MCF 10A (cell line): Measurements from ENCODE around the gene G3BP1. TPM values are rescaled to one million over a fixed set of nuclear protein-coding genes. Genes with fewer than 3 reads are reported as not detected.

ENCODE experiments used
- BruUV-seq: library from RNA; stranded (reverse); fragments of 400-500 nt; replicated peaks from 2 replicates; lab custom pipeline; 2021; lab: Mats Ljungman, UMichigan
- CTCF ChIA-PET: fragments of 300-600 bp; sonication (Branson Sonifier 250); formaldehyde crosslinking; extraction: SDS; loops from one replicate; lab custom pipeline; 2021; ENCODE audit warnings: antibody characterized with exemption, inconsistent platforms; lab: Yijun Ruan, JAX
- POLR2A ChIA-PET: fragments of 300-600, 350-650 bp; sonication (Branson Sonifier 250); formaldehyde crosslinking; extraction: SDS; loops from one replicate; lab custom pipeline; 2020; ENCODE audit warnings: antibody characterized with exemption, inconsistent platforms; lab: Yijun Ruan, JAX
- DNase-seq: peaks from one replicate; pipeline ENCODE4 v3.0.0-alpha.2; 2018; ENCODE audit not compliant: unreplicated experiment
- H3K27ac Mint-ChIP-seq: one replicate; pipeline ENCODE4 v1.8.0; 2022; ENCODE audit warnings: mild to moderate bottlenecking, low read depth, mixed read lengths; ENCODE audit not compliant: unreplicated experiment
- H3K27me3 Mint-ChIP-seq: one replicate; pipeline ENCODE4 v1.8.0; 2022; ENCODE audit warnings: mixed read lengths; ENCODE audit not compliant: insufficient read depth, unreplicated experiment
- H3K36me3 Mint-ChIP-seq: one replicate; pipeline ENCODE4 v1.8.0; 2022; ENCODE audit warnings: mild to moderate bottlenecking, moderate library complexity, mixed read lengths; ENCODE audit not compliant: insufficient read depth, unreplicated experiment
- H3K4me1 Mint-ChIP-seq: one replicate; pipeline ENCODE4 v1.8.0; 2022; ENCODE audit warnings: mixed read lengths; ENCODE audit not compliant: insufficient read depth, unreplicated experiment
- H3K4me3 Mint-ChIP-seq: one replicate; pipeline ENCODE4 v1.8.0; 2022; ENCODE audit warnings: mild to moderate bottlenecking, moderate library complexity, mixed read lengths; ENCODE audit not compliant: unreplicated experiment
- H3K9me3 Mint-ChIP-seq: one replicate; pipeline ENCODE4 v1.8.0; 2022; ENCODE audit warnings: mixed read lengths; ENCODE audit not compliant: unreplicated experiment
- CTCF ChIP-seq: fragments of 200-600 bp; IDR thresholded peaks from one replicate; pipeline ENCODE4 v1.8.0; 2022; ENCODE audit warnings: antibody characterized with exemption, mild to moderate bottlenecking; ENCODE audit not compliant: unreplicated experiment
- intact Hi-C: fragments of 100-400 bp; cut with micrococcal nuclease; formaldehyde crosslinking; loops from 2 replicates; pipeline ENCODE4 v1.14.1; 2022
- total RNA-seq: library from RNA; stranded (reverse); gene quantifications from 2 replicates; pipeline ENCODE4 v1.2.3, GENCODE V29; 2022

Gene G3BP1
- total RNA-seq, 1 experiment from 2014 or later = 279 TPM

GRCh38 chr5:151799407-151799806 is 27.7 kb downstream of the G3BP1 start:
- no peaks in the 10 kb centered on the region for H3K9me3 Mint-ChIP-seq
- no peak for TF ChIP-seq CTCF
- peaks cover 100% of the 10 kb centered on the region for H3K36me3 Mint-ChIP-seq
- POLR2A ChIA-PET = interaction anchor here (0.6 to 3.7 kb wide), 8 partner anchors 11 to 890 kb away, joined by 3 to 21 read pairs (median 8); partner anchors contain the start of gene G3BP1
- H3K4me3 Mint-ChIP-seq = no peak overlapping the region
- intact Hi-C loops = no loop called here
- DNase-seq = peak; percentile 63
- BruUV-seq = no TSS peak
- H3K27me3 Mint-ChIP-seq = no peaks in the 10 kb centered on the region
- CTCF ChIA-PET = interaction anchor here (0.5 to 2.1 kb wide), 14 partner anchors 12 to 716 kb away, joined by 3 to 15 read pairs (median 4); partner anchors contain the start of genes ATOX1 and G3BP1
- H3K27ac Mint-ChIP-seq = peak overlapping the region; percentile 28
- H3K4me1 Mint-ChIP-seq = peaks cover 16% of the 10 kb centered on the region

GRCh38 chr5:151800532-151800931 is 28.8 kb downstream of the G3BP1 start:
- intact Hi-C loops = no loop called here
- CTCF ChIA-PET = interaction anchor here (0.6 to 1.9 kb wide), 14 partner anchors 9 to 1948 kb away, joined by 3 to 11 read pairs (median 3); no protein-coding TSS in a partner anchor
- no peak for TF ChIP-seq CTCF
- H3K27ac Mint-ChIP-seq = no peak overlapping the region
- no peaks in the 10 kb centered on the region for H3K9me3 Mint-ChIP-seq
- H3K36me3 Mint-ChIP-seq = peaks cover 100% of the 10 kb centered on the region
- no peak overlapping the region for H3K4me3 Mint-ChIP-seq
- H3K4me1 Mint-ChIP-seq = peaks cover 20% of the 10 kb centered on the region
- H3K27me3 Mint-ChIP-seq = no peaks in the 10 kb centered on the region
- BruUV-seq = no TSS peak
- DNase-seq = no peak
- POLR2A ChIA-PET = interaction anchor here (1.1 to 3.7 kb wide), 6 partner anchors 10 to 29 kb away, joined by 3 to 21 read pairs (median 3); no protein-coding TSS in a partner anchor

GRCh38 chr5:151805414-151806223 is 33.9 kb downstream of the G3BP1 start:
- POLR2A ChIA-PET = interaction anchor here (0.8 to 1.8 kb wide), 5 partner anchors 8 to 31 kb away, joined by 3 to 7 read pairs (median 3); no protein-coding TSS in a partner anchor
- no peak for TF ChIP-seq CTCF
- Mint-ChIP-seq H3K27ac (peak overlapping the region; percentile 38), H3K27me3 (no peaks in the 10 kb centered on the region), H3K4me3 (no peak overlapping the region), H3K36me3 (peaks cover 95% of the 10 kb centered on the region), H3K4me1 (peaks cover 31% of the 10 kb centered on the region), H3K9me3 (no peaks in the 10 kb centered on the region)
- no TSS peak for BruUV-seq
- CTCF ChIA-PET = interaction anchor here (0.5 to 1.6 kb wide), 6 partner anchors 12 to 1227 kb away, joined by 3 to 8 read pairs (median 4); no protein-coding TSS in a partner anchor
- intact Hi-C loops = no loop called here
- DNase-seq = peak; percentile 52
